CD4-positive, CD25-positive, alpha-beta regulatory T cell (primary cell): ENCODE data around the gene DUOX2. TPM values are rescaled to one million over a fixed set of nuclear protein-coding genes. Genes with fewer than 3 reads are reported as not detected.
A peak's percentile ranks its signal among the peaks of the same experiment; 100 is the strongest.
"Not testable (repeated sequence)": the region's sequence is repeated elsewhere in the genome, so short reads cannot be mapped to it uniquely, and the experiment has no call there.

Experiments used
- ATAC-seq, 2 donors: fragments of 150-1000 bp; cut with Tn5 transposase; one replicate each; pipeline ENCODE4 v1.10.0; 2021; ENCODE audit warnings: low read depth in 2 of 2, moderate number of reproducible peaks in 2 of 2, moderate library complexity in 1 of 2
- DNase-seq, 3 donors: peaks; one replicate each; pipeline versions ENCODE4 v3.0.0 to v3.0.0-alpha.2; 2012 to 2022; ENCODE audit warnings: mixed read lengths in 1 of 3
- H3K27ac ChIP-seq: one replicate; pipeline ENCODE4 v1.7.0; 2013; ENCODE audit warnings: mild to moderate bottlenecking, low read length; ENCODE audit not compliant: insufficient read depth, poor library complexity, severe bottlenecking
- H3K27me3 ChIP-seq: one replicate; pipeline ENCODE4 v1.7.0; 2013; ENCODE audit warnings: low read length; ENCODE audit not compliant: control insufficient read depth, insufficient read depth
- H3K36me3 ChIP-seq: one replicate; pipeline ENCODE4 v1.7.0; 2013; ENCODE audit warnings: mild to moderate bottlenecking, low read length, moderate library complexity; ENCODE audit not compliant: control insufficient read depth, insufficient read depth
- H3K4me1 ChIP-seq: 2 replicates; pipeline ENCODE4 v1.7.0; 2013; ENCODE audit warnings: mild to moderate bottlenecking, low read length; ENCODE audit not compliant: insufficient read depth, control insufficient read depth, poor library complexity, severe bottlenecking
- H3K4me3 ChIP-seq: one replicate; pipeline ENCODE4 v1.7.0; 2013; ENCODE audit warnings: low read depth, mild to moderate bottlenecking, low read length, moderate library complexity
- H3K9me3 ChIP-seq, 2 experiments: 1 replicate in 1 of 2; 2 replicates in 1 of 2; pipeline ENCODE4 v1.7.0; 2013; ENCODE audit warnings: low read length in 2 of 2, mild to moderate bottlenecking in 1 of 2, moderate library complexity in 1 of 2; ENCODE audit not compliant: control insufficient read depth in 2 of 2
- H3K27ac Mint-ChIP-seq, 3 donors: one replicate each; pipeline ENCODE4 v1.8.0; 2020 to 2022; ENCODE audit warnings: mild to moderate bottlenecking in 3 of 3, mixed read lengths in 3 of 3, moderate library complexity in 2 of 3
- H3K27me3 Mint-ChIP-seq: one replicate; pipeline ENCODE4 v1.8.0; 2022; ENCODE audit warnings: mild to moderate bottlenecking, mixed read lengths
- H3K36me3 Mint-ChIP-seq: one replicate; pipeline ENCODE4 v1.8.0; 2020; ENCODE audit warnings: mixed read lengths
- H3K4me1 Mint-ChIP-seq, 4 donors: one replicate each; pipeline ENCODE4 v1.8.0; 2020 to 2022; ENCODE audit warnings: mixed read lengths in 4 of 4, mild to moderate bottlenecking in 1 of 4
- H3K4me3 Mint-ChIP-seq, 4 donors: one replicate each; pipeline ENCODE4 v1.8.0; 2020 to 2022; ENCODE audit warnings: mild to moderate bottlenecking in 4 of 4, mixed read lengths in 4 of 4, moderate library complexity in 3 of 4
- H3K9me3 Mint-ChIP-seq, 7 donors: one replicate each; pipeline ENCODE4 v1.8.0; 2020 to 2022; ENCODE audit warnings: mixed read lengths in 7 of 7, mild to moderate bottlenecking in 3 of 7, moderate library complexity in 2 of 7
- polyA plus RNA-seq, 4 donors: library from polyadenylated mRNA; unstranded; fragments of 300-500 nt; fragmentation: Illumina TruSeq; gene quantifications; one replicate each; pipeline ENCODE4 v1.2.3, GENCODE V29; 2021
- total RNA-seq: library from RNA; stranded (reverse); gene quantifications from one replicate; pipeline ENCODE4 v1.2.3, GENCODE V29; 2022

Gene DUOX2
- total and polyA plus RNA-seq, 5 donors from 2014 or later, result not detected

DNA sequence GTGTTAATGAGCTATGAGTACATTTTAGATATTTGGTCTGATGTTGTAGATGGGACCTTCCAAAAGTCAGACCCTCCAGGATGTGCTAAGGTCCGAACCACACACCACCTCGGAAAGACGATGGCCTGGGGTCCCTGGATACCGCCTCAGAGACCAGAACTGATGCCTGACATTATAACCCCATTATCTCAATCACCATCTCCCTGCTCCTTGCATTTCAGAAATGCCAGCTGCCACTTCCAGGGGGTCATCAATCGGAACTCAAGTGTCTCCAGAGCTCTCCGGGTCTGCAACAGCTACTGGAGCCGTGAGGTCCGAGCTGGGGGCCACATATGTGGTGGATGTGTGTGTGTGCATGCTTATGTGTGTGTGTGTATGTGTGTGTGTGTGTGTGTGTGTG lies 23.7 kb upstream of the DUOX2 start:
- Histone ChIP-seq H3K9me3 (no peaks in the 10 kb centered on the region), H3K4me1 (peaks cover 11% of the 10 kb centered on the region), H3K36me3 (no peaks in the 10 kb centered on the region), H3K4me3 (no peak overlapping the region), H3K27me3 (peaks cover 12% of the 10 kb centered on the region), H3K27ac (no peak overlapping the region)
- Mint-ChIP-seq H3K4me1 (peaks cover 0 to 17% (median 5%) of the 10 kb centered on the region in 4 donors), H3K27ac (no peak overlapping the region), H3K36me3 (no peaks in the 10 kb centered on the region), H3K27me3 (peaks cover 36% of the 10 kb centered on the region), H3K9me3 (peaks cover 0 to 2% (median 0%) of the 10 kb centered on the region in 7 donors), H3K4me3 (no peak overlapping the region)
- DNase-seq (no peak), ATAC-seq (no peak)

DNA sequence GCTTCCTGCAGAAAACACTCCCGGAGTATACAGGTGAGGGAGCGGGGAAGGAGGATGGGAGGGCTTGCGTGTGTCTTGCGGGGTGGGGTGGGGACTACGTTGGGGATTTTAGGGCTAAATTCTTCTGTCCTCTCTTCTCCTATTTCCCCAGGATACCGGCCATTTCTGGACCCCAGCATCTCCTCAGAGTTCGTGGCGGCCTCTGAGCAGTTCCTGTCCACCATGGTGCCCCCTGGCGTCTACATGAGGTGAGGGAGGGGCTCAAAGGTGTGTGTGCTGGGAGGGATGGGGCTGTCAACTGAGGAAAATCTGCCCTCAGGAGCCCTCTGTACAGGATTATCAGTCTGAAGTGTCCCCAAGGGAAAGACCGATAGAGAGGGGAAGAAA lies 22.4 kb upstream of the DUOX2 start:
- Histone ChIP-seq H3K27ac (no peak overlapping the region), H3K27me3 (peaks cover 21% of the 10 kb centered on the region), H3K4me1 (peaks cover 11% of the 10 kb centered on the region), H3K36me3 (no peaks in the 10 kb centered on the region), H3K4me3 (no peak overlapping the region), H3K9me3 (no peaks in the 10 kb centered on the region)
- peaks cover 0 to 17% (median 5%) of the 10 kb centered on the region in 4 donors for H3K4me1 Mint-ChIP-seq
- H3K4me3 Mint-ChIP-seq, result peak overlapping the region in 3 of 4 donors; percentile 39 to 79 (median 69)
- H3K9me3 Mint-ChIP-seq, result peaks cover 0 to 2% (median 0%) of the 10 kb centered on the region in 7 donors
- no peak for DNase-seq
- peaks cover 47% of the 10 kb centered on the region for H3K27me3 Mint-ChIP-seq
- H3K36me3 Mint-ChIP-seq, result no peaks in the 10 kb centered on the region
- H3K27ac Mint-ChIP-seq, result no peak overlapping the region
- ATAC-seq, result no peak

DNA sequence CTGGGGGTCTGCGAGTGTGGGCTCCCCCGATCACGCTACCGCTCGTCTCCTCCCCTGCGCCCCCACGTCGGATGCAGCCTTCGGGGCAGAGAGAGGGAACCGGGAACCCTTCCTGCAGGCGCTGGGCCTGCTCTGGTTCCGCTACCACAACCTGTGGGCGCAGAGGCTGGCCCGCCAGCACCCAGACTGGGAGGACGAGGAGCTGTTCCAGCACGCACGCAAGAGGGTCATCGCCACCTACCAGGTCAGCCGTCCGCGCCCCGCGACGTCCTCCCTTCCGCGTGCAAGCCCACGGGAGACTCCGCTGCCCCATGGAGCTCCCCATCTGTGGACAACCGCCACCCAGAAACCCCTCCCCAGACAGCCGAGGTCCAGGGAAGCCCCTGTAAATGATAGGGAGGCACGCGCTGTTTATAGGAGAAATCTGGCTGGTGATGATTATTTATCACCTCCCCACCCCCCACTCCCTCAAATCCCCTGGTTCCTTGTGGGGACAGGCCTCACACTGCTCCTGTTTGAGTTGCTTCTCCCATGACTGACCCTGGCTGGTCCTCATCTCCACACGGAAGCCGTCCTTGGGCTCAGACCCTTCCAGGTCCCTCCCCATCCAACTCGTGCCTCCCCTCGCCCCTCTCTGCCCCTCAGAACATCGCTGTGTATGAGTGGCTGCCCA lies 21.9 kb upstream of the DUOX2 start:
- peaks cover 23% of the 10 kb centered on the region for H3K27me3 ChIP-seq
- H3K27me3 Mint-ChIP-seq, result peaks cover 47% of the 10 kb centered on the region
- H3K27ac Mint-ChIP-seq, DNase-seq, ATAC-seq, H3K9me3 ChIP-seq, H3K36me3 Mint-ChIP-seq, H3K36me3 ChIP-seq, H3K27ac ChIP-seq, H3K4me3 ChIP-seq, H3K9me3 Mint-ChIP-seq: not testable (repeated sequence)
- H3K4me1 Mint-ChIP-seq, result peaks cover 0 to 17% (median 5%) of the 10 kb centered on the region in 4 donors
- H3K4me3 Mint-ChIP-seq, result peak overlapping the region in 2 of 4 donors; percentile 39 to 69
- H3K4me1 ChIP-seq, result peaks cover 11% of the 10 kb centered on the region

DNA sequence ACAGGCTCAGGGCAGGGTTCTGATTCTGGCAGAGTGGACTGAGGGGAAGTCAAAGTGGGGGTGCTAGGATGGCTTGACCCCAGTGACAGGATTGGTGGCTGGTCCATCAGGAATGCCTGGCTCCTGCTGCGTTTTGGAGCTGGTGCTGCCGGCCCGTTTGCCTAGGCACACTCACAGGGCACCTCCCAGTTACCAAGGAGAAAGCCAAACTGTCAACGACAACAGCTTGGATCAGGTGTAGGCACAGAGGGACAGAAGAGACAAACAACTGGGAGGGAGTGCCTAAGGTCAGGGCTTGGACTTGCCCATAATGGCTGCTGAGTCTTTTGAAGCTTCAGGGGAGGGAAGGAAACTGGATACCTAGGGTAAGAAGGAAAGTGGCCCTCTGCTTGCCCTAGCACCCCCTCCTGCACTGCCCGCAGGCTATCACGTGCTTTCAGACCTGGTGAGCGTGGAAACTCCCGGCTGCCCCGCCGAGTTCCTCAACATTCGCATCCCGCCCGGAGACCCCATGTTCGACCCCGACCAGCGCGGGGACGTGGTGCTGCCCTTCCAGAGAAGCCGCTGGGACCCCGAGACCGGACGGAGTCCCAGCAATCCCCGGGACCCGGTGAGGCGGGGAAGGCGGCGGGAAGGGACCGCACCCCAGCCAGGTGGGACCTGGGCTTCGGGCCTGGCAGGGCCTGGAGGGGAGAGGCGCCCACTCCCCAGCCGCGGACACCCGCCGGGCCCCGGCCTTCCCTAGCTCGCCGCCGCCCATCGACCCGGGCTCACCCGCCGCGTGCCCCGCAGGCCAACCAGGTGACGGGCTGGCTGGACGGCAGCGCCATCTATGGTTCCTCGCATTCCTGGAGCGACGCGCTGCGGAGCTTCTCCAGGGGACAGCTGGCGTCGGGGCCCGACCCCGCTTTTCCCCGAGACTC lies 21.0 kb upstream of the DUOX2 start:
- no peaks in the 10 kb centered on the region for H3K36me3 ChIP-seq
- Mint-ChIP-seq H3K9me3 (peaks cover 0 to 3% (median 0%) of the 10 kb centered on the region in 7 donors), H3K4me3 (peak overlapping the region in 3 of 4 donors; percentile 63 to 78 (median 75)), H3K27ac (no peak overlapping the region), H3K4me1 (peaks cover 0 to 22% (median 7%) of the 10 kb centered on the region in 4 donors), H3K36me3 (no peaks in the 10 kb centered on the region), H3K27me3 (peaks cover 56% of the 10 kb centered on the region)
- DNase-seq (no peak), ATAC-seq (peak; percentile 26 to 32)
- no peak overlapping the region for H3K4me3 ChIP-seq
- H3K27me3 ChIP-seq, result peaks cover 29% of the 10 kb centered on the region
- peaks cover 11% of the 10 kb centered on the region for H3K4me1 ChIP-seq
- H3K27ac ChIP-seq, result no peak overlapping the region
- no peaks in the 10 kb centered on the region for H3K9me3 ChIP-seq

DNA sequence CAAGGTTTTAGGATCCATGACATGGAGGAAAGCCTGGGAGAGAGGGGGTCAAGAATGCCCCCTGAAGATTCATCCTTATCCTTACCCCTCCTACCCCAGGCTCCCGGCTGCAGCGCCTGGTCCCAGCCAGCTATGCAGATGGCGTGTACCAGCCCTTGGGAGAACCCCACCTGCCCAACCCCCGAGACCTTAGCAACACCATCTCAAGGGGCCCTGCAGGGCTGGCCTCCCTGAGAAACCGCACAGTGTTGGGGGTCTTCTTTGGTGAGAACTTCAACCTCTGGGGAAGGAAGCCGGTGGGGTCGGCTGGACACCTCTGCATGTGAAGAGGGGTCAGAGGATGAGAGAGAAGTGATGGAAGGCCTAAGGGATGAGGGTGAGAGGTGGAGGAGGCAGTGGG lies 20.1 kb upstream of the DUOX2 start:
- H3K27me3 Mint-ChIP-seq, result peaks cover 57% of the 10 kb centered on the region

DNA sequence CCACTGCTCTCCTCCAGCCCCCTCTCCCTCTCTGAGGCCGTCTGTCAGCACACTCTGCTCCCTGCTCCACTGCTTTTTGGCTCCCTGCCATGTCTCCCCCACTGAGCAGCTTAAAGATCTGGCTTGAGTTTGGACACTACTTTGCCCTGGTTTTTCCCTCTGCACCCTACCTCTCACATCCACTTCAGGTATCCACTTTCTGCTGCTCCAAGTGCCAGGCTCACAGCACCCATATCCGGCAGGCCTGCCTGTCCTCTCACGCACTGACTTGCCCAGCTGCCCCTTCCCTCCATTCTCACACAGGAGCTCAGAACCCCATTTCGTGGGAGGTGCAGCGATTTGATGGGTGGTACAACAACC lies 19.6 kb upstream of the DUOX2 start:
- no peak overlapping the region for H3K27ac Mint-ChIP-seq
- no peak overlapping the region for H3K4me3 ChIP-seq
- H3K27me3 Mint-ChIP-seq, result peaks cover 59% of the 10 kb centered on the region
- no peaks in the 10 kb centered on the region for H3K36me3 ChIP-seq
- no peak for DNase-seq
- no peak for ATAC-seq
- peaks cover 34% of the 10 kb centered on the region for H3K27me3 ChIP-seq
- H3K4me1 ChIP-seq, result peaks cover 20% of the 10 kb centered on the region
- no peak overlapping the region for H3K27ac ChIP-seq
- H3K9me3 ChIP-seq, result no peaks in the 10 kb centered on the region
- H3K9me3 Mint-ChIP-seq, result peaks cover 0 to 3% (median 0%) of the 10 kb centered on the region in 7 donors
- H3K36me3 Mint-ChIP-seq, result no peaks in the 10 kb centered on the region
- H3K4me3 Mint-ChIP-seq, result no peak overlapping the region
- H3K4me1 Mint-ChIP-seq, result peaks cover 0 to 27% (median 6%) of the 10 kb centered on the region in 4 donors

More for the DNA sequence above, 20.1 kb upstream of the DUOX2 start:
- H3K27ac Mint-ChIP-seq, result no peak overlapping the region
- H3K4me1 Mint-ChIP-seq, result peaks cover 0 to 22% (median 7%) of the 10 kb centered on the region in 4 donors
- no peak overlapping the region for H3K27ac ChIP-seq
- no peaks in the 10 kb centered on the region for H3K36me3 Mint-ChIP-seq
- DNase-seq, result no peak
- H3K9me3 ChIP-seq, result no peaks in the 10 kb centered on the region
- H3K27me3 ChIP-seq, result peaks cover 31% of the 10 kb centered on the region
- ATAC-seq, result no peak
- H3K36me3 ChIP-seq, result no peaks in the 10 kb centered on the region
- H3K4me3 ChIP-seq, result no peak overlapping the region
- H3K4me1 ChIP-seq, result peaks cover 18% of the 10 kb centered on the region
- peaks cover 0 to 3% (median 0%) of the 10 kb centered on the region in 7 donors for H3K9me3 Mint-ChIP-seq
- H3K4me3 Mint-ChIP-seq, result no peak overlapping the region

DNA sequence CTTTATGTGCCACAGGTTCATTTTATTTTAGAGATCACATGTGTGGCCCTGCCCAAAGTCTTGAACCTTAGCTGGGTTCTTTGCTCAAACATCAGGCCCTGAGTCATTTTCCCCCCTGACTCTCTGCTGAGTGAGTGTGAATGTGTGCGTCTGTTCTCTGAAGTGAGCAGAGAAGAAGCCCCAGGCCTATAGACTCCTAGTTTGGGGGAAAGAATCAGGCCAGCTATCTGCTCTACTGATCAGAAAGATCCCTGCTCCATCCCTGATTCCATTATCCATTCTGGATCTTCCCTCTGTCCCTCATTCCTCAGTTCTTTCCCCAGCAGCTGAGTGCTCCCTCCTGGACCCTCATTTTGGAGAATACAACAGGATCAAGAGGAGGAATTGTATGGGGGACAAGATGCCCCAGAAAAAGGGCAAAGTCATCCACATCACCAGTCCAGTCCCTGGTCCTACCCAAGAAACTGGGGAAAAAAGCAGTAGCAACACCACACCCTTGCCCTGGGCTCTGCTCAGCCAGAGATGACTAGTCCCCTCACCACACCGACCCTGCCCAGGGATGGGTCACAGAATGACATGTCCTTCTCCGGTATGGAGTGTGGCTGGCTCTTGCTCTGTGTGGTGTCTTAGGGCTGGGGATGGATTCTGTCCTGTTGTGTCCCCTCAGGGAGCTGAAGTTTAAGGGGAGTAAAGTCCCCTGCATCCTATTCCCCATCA lies 19.0 kb upstream of the DUOX2 start:
- ATAC-seq, result no peak
- H3K4me1 Mint-ChIP-seq, result peaks cover 0 to 31% (median 5%) of the 10 kb centered on the region in 4 donors
- Histone ChIP-seq H3K27ac (no peak overlapping the region), H3K4me1 (peaks cover 20% of the 10 kb centered on the region), H3K27me3 (peaks cover 40% of the 10 kb centered on the region), H3K4me3 (no peak overlapping the region), H3K9me3 (no peaks in the 10 kb centered on the region), H3K36me3 (no peaks in the 10 kb centered on the region)
- peaks cover 0 to 3% (median 0%) of the 10 kb centered on the region in 7 donors for H3K9me3 Mint-ChIP-seq
- H3K27me3 Mint-ChIP-seq, result peaks cover 62% of the 10 kb centered on the region
- H3K27ac Mint-ChIP-seq, result no peak overlapping the region
- DNase-seq, result no peak
- H3K4me3 Mint-ChIP-seq, result no peak overlapping the region
- H3K36me3 Mint-ChIP-seq, result no peaks in the 10 kb centered on the region
